Endothelial cell of umbilical vein (primary cell): ENCODE measurements around the gene LDLRAD4. TPM values are rescaled to one million over a fixed set of nuclear protein-coding genes. Genes with fewer than 3 reads are reported as not detected.
A peak's percentile ranks its signal among the peaks of the same experiment; 100 is the strongest.

Experiments used
- BruUV-seq: library from RNA; stranded (reverse); fragments of 400-500 nt; replicated peaks from 2 replicates; lab custom pipeline; 2021; lab: Mats Ljungman, UMichigan
- CTCF ChIA-PET: fragments of 300-600, 350-600 bp; sonication (Branson Sonifier 250); formaldehyde crosslinking; loops from one replicate; lab custom pipeline; 2021; ENCODE audit warnings: antibody characterized with exemption, inconsistent platforms; lab: Charles Lee
- POLR2A ChIA-PET: fragments of 300-600, 350-600 bp; sonication (Branson Sonifier 250); formaldehyde crosslinking; loops from one replicate; lab custom pipeline; 2021; ENCODE audit warnings: antibody characterized with exemption, inconsistent platforms; lab: Charles Lee
- DNase-seq: peaks from one replicate; pipeline ENCODE4 v3.0.0-alpha.2; 2011; ENCODE audit warnings: low read depth, low spot score
- FAIRE-seq: peaks from 2 replicates; lab custom pipeline; 2011; peaks lifted over from hg19 to GRCh38; lab: Jason Lieb, UNC
- H2AFZ ChIP-seq: 2 replicates; pipeline ENCODE4 v1.6.0; 2012; ENCODE audit warnings: low read depth, low read length, control low read depth, inconsistent platforms
- H3K27ac ChIP-seq: 2 replicates; pipeline ENCODE4 v1.5.1; 2011; ENCODE audit warnings: low read depth, mild to moderate bottlenecking, control low read depth, low read length, moderate library complexity; ENCODE audit not compliant: insufficient read depth
- H3K27me3 ChIP-seq, 2 experiments: 2 replicates each; pipeline versions ENCODE4 v1.6.0 to v1.6.1; 2011; ENCODE audit warnings: low read length in 2 of 2, mixed read lengths in 1 of 2; ENCODE audit not compliant: control insufficient read depth in 2 of 2, insufficient read depth in 2 of 2
- H3K36me3 ChIP-seq, 2 experiments: 2 replicates in 1 of 2; 3 replicates in 1 of 2; pipeline ENCODE4 v1.5.1; 2011; ENCODE audit warnings: low read length in 2 of 2, mild to moderate bottlenecking in 1 of 2, moderate library complexity in 1 of 2; ENCODE audit not compliant: control insufficient read depth in 2 of 2, insufficient read depth in 2 of 2; ENCODE audit errors: extremely low read depth in 1 of 2
- H3K4me1 ChIP-seq: 3 replicates; pipeline ENCODE4 v1.5.1; 2011; ENCODE audit warnings: mild to moderate bottlenecking, low read length; ENCODE audit not compliant: control insufficient read depth, insufficient read depth; ENCODE audit errors: extremely low read depth
- H3K4me2 ChIP-seq: 2 replicates; pipeline ENCODE4 v1.6.1; 2011; ENCODE audit warnings: low read length, control low read depth, mixed read lengths; ENCODE audit not compliant: insufficient read depth
- H3K4me3 ChIP-seq, 3 experiments: fragments of 200-600 bp in 1 of 3; sonication (generic), shearing (Covaris generic) in 1 of 3; replicated peaks in 1 of 3; 2 replicates each; pipeline ENCODE4 v1.5.1; 2011 to 2016; ENCODE audit warnings: control low read depth in 3 of 3, low read length in 3 of 3, mild to moderate bottlenecking in 2 of 3, inconsistent platforms in 1 of 3, low read depth in 1 of 3, moderate library complexity in 1 of 3; ENCODE audit not compliant: insufficient read depth in 1 of 3
- H3K79me2 ChIP-seq: 2 replicates; pipeline ENCODE4 v1.6.0; 2012; ENCODE audit warnings: low read length, inconsistent platforms; ENCODE audit not compliant: control insufficient read depth, insufficient read depth
- H3K9ac ChIP-seq: replicated peaks from 2 replicates; pipeline ENCODE3; 2011; ENCODE audit warnings: low read length, control low read depth; ENCODE audit not compliant: insufficient read depth; ENCODE audit errors: extremely low read depth
- H3K9me1 ChIP-seq: replicated peaks from 3 replicates; pipeline ENCODE4 v1.6.0; 2011; ENCODE audit warnings: mild to moderate bottlenecking, low read length; ENCODE audit not compliant: control insufficient read depth, insufficient read depth; ENCODE audit errors: extremely low read depth
- H3K9me3 ChIP-seq: replicated peaks from 2 replicates; pipeline ENCODE4 v1.5.1; 2012; ENCODE audit warnings: low read length, inconsistent platforms; ENCODE audit not compliant: control insufficient read depth, insufficient read depth
- H4K20me1 ChIP-seq: replicated peaks from 2 replicates; pipeline ENCODE3; 2011; ENCODE audit warnings: mild to moderate bottlenecking, low read length; ENCODE audit not compliant: control insufficient read depth, insufficient read depth; ENCODE audit errors: extremely low read depth
- CTCF ChIP-seq, 2 donors: IDR thresholded peaks; 1 replicate in 1 of 2; 2 replicates in 1 of 2; pipeline ENCODE4 v1.5.1; 2011; ENCODE audit warnings: low read length in 2 of 2, mild to moderate bottlenecking in 2 of 2, moderate library complexity in 2 of 2, control low read depth in 1 of 2, inconsistent platforms in 1 of 2, low read depth in 1 of 2; ENCODE audit not compliant: insufficient read depth in 1 of 2; ENCODE audit errors: extremely low read depth in 1 of 2
- EZH2 ChIP-seq: IDR thresholded peaks from 2 replicates; pipeline ENCODE4 v1.6.1; 2012; ENCODE audit warnings: borderline replicate concordance, low read depth, mild to moderate bottlenecking, moderate library complexity, low read length, inconsistent platforms; ENCODE audit not compliant: severe bottlenecking
- FOS ChIP-seq: IDR thresholded peaks from 2 replicates; pipeline ENCODE4 v1.6.1; 2011; ENCODE audit warnings: mild to moderate bottlenecking, low read length, moderate library complexity, borderline replicate concordance; ENCODE audit not compliant: insufficient read depth
- MAX ChIP-seq: IDR thresholded peaks from 2 replicates; pipeline ENCODE4 v1.6.1; 2011; ENCODE audit not compliant: insufficient read depth, insufficient read length
- POLR2AphosphoS5 ChIP-seq: IDR thresholded peaks from 2 replicates; pipeline ENCODE4 v1.6.1; 2012; ENCODE audit warnings: low read depth, mild to moderate bottlenecking, control low read depth, low read length, moderate library complexity; ENCODE audit not compliant: insufficient read depth
- dilution Hi-C: fragments of 300-500 bp; cut with MboI; formaldehyde crosslinking; loops from one replicate; pipeline ENCODE4 v1.15.0; 2019; ENCODE audit warnings: low sequenced_read_pairs; ENCODE audit not compliant: extremely low pct_ligation_motif_present
- intact Hi-C: fragments of 100-400 bp; cut with micrococcal nuclease; formaldehyde crosslinking; loops from one replicate; pipeline ENCODE4 v1.10.0; 2022
- polyA plus RNA-seq, 4 experiments: library from polyadenylated mRNA; depleted of rRNA in 3 of 4; stranded (reverse) in 3 of 4; unstranded in 1 of 4; fragments of >200 nt; gene quantifications; 2 replicates each; pipeline versions ENCODE4 v1.2.1 to v1.2.3, GENCODE V29; 2011 to 2012; ENCODE audit warnings: missing spikeins in 1 of 4
- total RNA-seq: library from RNA; stranded (reverse); gene quantifications from 2 replicates; pipeline ENCODE4 v1.2.3, GENCODE V29; 2021

Gene LDLRAD4
- total and polyA plus RNA-seq, 2 donors (not counting 3 experiments of a cell fraction or from before 2014, with no cell fraction given) = 5.2 to 6.5 TPM

- intact Hi-C loops (loop anchor here (5.0 to 10.0 kb wide), 2 partner anchors 169 to 531 kb away; partner anchors contain the start of genes FAM210A and RNMT), dilution Hi-C loops (no loop called here)
- H3K9me1 ChIP-seq = no peaks in the 10 kb centered on the region
- CTCF ChIA-PET = interaction anchor here (0.7 to 3.5 kb wide), 8 partner anchors 12 to 340 kb away, joined by 3 to 23 read pairs (median 3); no protein-coding TSS in a partner anchor
- no peak overlapping the region for H3K9ac ChIP-seq
- DNase-seq (no peak), FAIRE-seq (peak; percentile 8)
- no peak overlapping the region for H3K4me2 ChIP-seq
- BruUV-seq = no TSS peak
- H3K9me3 ChIP-seq = no peaks in the 10 kb centered on the region
- POLR2A ChIA-PET = no interaction called here
- TF ChIP-seq CTCF (IDR thresholded peaks at IDR 0.05; ENCODE audit: extremely low read depth in 1 of 2, insufficient read depth in 1 of 2, low read depth in 1 of 2, low read length in 2 of 2) (no peak), MAX (no peak)
- H3K4me3 ChIP-seq = no peak overlapping the region
- peaks cover 13 to 34% of the 10 kb centered on the region in 2 experiments for H3K27me3 ChIP-seq
- no peaks in the 10 kb centered on the region for H3K4me1 ChIP-seq
- no peak overlapping the region for H2AFZ ChIP-seq
- no peak overlapping the region for H3K27ac ChIP-seq
- H4K20me1 ChIP-seq = no peaks in the 10 kb centered on the region
- H3K36me3 ChIP-seq = no peaks in the 10 kb centered on the region
- no peaks in the 10 kb centered on the region for H3K79me2 ChIP-seq
These were observed 337.3 kb downstream of the LDLRAD4 start for GRCh38 chr18:13555865-13556264.

GRCh38 chr18:13556502-13556901, 337.9 kb downstream of the LDLRAD4 start:
- POLR2A ChIA-PET = no interaction called here
- no peak overlapping the region for H2AFZ ChIP-seq
- no peak overlapping the region for H3K27ac ChIP-seq
- H3K36me3 ChIP-seq = no peaks in the 10 kb centered on the region
- no peak overlapping the region for H3K4me2 ChIP-seq
- H3K9me1 ChIP-seq = no peaks in the 10 kb centered on the region
- no peak for FAIRE-seq
- H4K20me1 ChIP-seq = no peaks in the 10 kb centered on the region
- no peaks in the 10 kb centered on the region for H3K9me3 ChIP-seq
- TF ChIP-seq EZH2 (no peak), POLR2AphosphoS5 (no peak), MAX (no peak), CTCF (IDR thresholded peaks at IDR 0.05; ENCODE audit: extremely low read depth in 1 of 2, insufficient read depth in 1 of 2, low read depth in 1 of 2, low read length in 2 of 2) (no peak), FOS (no peak)
- H3K4me1 ChIP-seq = no peaks in the 10 kb centered on the region
- CTCF ChIA-PET = interaction anchor here (1.0 to 3.5 kb wide), 6 partner anchors 7 to 341 kb away, joined by 3 to 23 read pairs (median 3); no protein-coding TSS in a partner anchor
- H3K79me2 ChIP-seq = no peaks in the 10 kb centered on the region
- H3K27me3 ChIP-seq = peaks cover 13 to 28% of the 10 kb centered on the region in 2 experiments
- dilution Hi-C loops (no loop called here), intact Hi-C loops (loop anchor here (5.0 to 10.0 kb wide), 2 partner anchors 168 to 531 kb away; partner anchors contain the start of genes FAM210A and RNMT)
- DNase-seq = no peak
- BruUV-seq = no TSS peak
- no peak overlapping the region for H3K9ac ChIP-seq
- no peak overlapping the region for H3K4me3 ChIP-seq
